Stomach smooth muscle (tissue), 2 donors: ENCODE results near the gene TLE4.
"Not testable (repeated sequence)": the region's sequence is repeated elsewhere in the genome, so short reads cannot be mapped to it uniquely, and the experiment has no call there.

ENCODE experiments used
- H3K27ac ChIP-seq: one replicate; pipeline ENCODE4 v1.7.0; 2013; ENCODE audit warnings: mild to moderate bottlenecking, low read length, inconsistent platforms
- H3K27me3 ChIP-seq, 2 donors: one replicate each; pipeline ENCODE4 v1.7.0; 2013; ENCODE audit warnings: low read length in 2 of 2; ENCODE audit not compliant: insufficient read depth in 2 of 2, control insufficient read depth in 1 of 2
- H3K36me3 ChIP-seq, 2 donors: one replicate each; pipeline ENCODE4 v1.7.0; 2013; ENCODE audit warnings: low read length in 2 of 2; ENCODE audit not compliant: control insufficient read depth in 2 of 2, insufficient read depth in 2 of 2
- H3K4me1 ChIP-seq: one replicate; pipeline ENCODE4 v1.7.0; 2013; ENCODE audit warnings: low read length; ENCODE audit not compliant: control insufficient read depth, insufficient read depth
- H3K4me3 ChIP-seq, 2 donors: one replicate each; pipeline ENCODE4 v1.7.0; 2013; ENCODE audit warnings: low read length in 2 of 2
- H3K9ac ChIP-seq, 2 donors: one replicate each; pipeline ENCODE4 v1.7.0; 2013; ENCODE audit warnings: low read length in 2 of 2, mild to moderate bottlenecking in 1 of 2
- H3K9me3 ChIP-seq, 2 donors: one replicate each; pipeline ENCODE4 v1.7.0; 2013; ENCODE audit warnings: low read length in 2 of 2; ENCODE audit not compliant: control insufficient read depth in 2 of 2
- donor health status: healthy.
- donor health status: Pancreatic carcinoma.

TLE4 gene

GRCh38 chr9:79638806-79639205 lies 67.0 kb downstream of the TLE4 start:
- peaks cover 0 to 5% of the 10 kb centered on the region in 2 donors for H3K36me3 ChIP-seq
- no peak overlapping the region for H3K9ac ChIP-seq
- H3K4me1 ChIP-seq, result no peaks in the 10 kb centered on the region
- no peaks in the 10 kb centered on the region for H3K9me3 ChIP-seq
- H3K27ac ChIP-seq, result no peak overlapping the region
- H3K4me3 ChIP-seq, result no peak overlapping the region
- no peaks in the 10 kb centered on the region for H3K27me3 ChIP-seq

GRCh38 chr9:79639354-79639753 lies 67.6 kb downstream of the TLE4 start:
- Histone ChIP-seq H3K36me3 (peaks cover under 1 to 6% of the 10 kb centered on the region in 2 donors), H3K27ac (no peak overlapping the region), H3K27me3 (no peaks in the 10 kb centered on the region), H3K9me3 (no peaks in the 10 kb centered on the region), H3K4me1 (no peaks in the 10 kb centered on the region), H3K4me3 (no peak overlapping the region), H3K9ac (no peak overlapping the region)

GRCh38 chr9:79640067-79640466 lies 68.3 kb downstream of the TLE4 start:
- H3K9me3 ChIP-seq, H3K27me3 ChIP-seq, H3K27ac ChIP-seq, H3K4me3 ChIP-seq, H3K9ac ChIP-seq, H3K4me1 ChIP-seq: not testable (repeated sequence)
- peaks cover 4 to 10% of the 10 kb centered on the region in 2 donors for H3K36me3 ChIP-seq

GRCh38 chr9:79641070-79641469 lies 69.3 kb downstream of the TLE4 start:
- Histone ChIP-seq H3K4me3 (no peak overlapping the region), H3K27me3 (no peaks in the 10 kb centered on the region), H3K27ac (no peak overlapping the region), H3K36me3 (peaks cover 4 to 10% of the 10 kb centered on the region in 2 donors), H3K4me1 (no peaks in the 10 kb centered on the region), H3K9ac (no peak overlapping the region), H3K9me3 (no peaks in the 10 kb centered on the region)

- Histone ChIP-seq H3K27ac (no peak overlapping the region), H3K4me1 (no peaks in the 10 kb centered on the region), H3K36me3 (peaks cover 4 to 5% of the 10 kb centered on the region in 2 donors), H3K27me3 (no peaks in the 10 kb centered on the region), H3K9me3 (no peaks in the 10 kb centered on the region), H3K9ac (no peak overlapping the region), H3K4me3 (no peak overlapping the region)
Observed at GRCh38 chr9:79642671-79643070, 70.9 kb downstream of the TLE4 start.

- Histone ChIP-seq H3K4me1 (no peaks in the 10 kb centered on the region), H3K27me3 (no peaks in the 10 kb centered on the region), H3K9me3 (no peaks in the 10 kb centered on the region), H3K36me3 (peaks cover 5 to 6% of the 10 kb centered on the region in 2 donors), H3K4me3 (no peak overlapping the region), H3K9ac (no peak overlapping the region), H3K27ac (no peak overlapping the region)
Observed at GRCh38 chr9:79644048-79644447, 72.3 kb downstream of the TLE4 start.

GRCh38 chr9:79644601-79645000 lies 72.8 kb downstream of the TLE4 start:
- no peak overlapping the region for H3K9ac ChIP-seq
- H3K4me1 ChIP-seq, result no peaks in the 10 kb centered on the region
- H3K27ac ChIP-seq, result no peak overlapping the region
- no peaks in the 10 kb centered on the region for H3K9me3 ChIP-seq
- H3K4me3 ChIP-seq, result no peak overlapping the region
- peaks cover 5 to 6% of the 10 kb centered on the region in 2 donors for H3K36me3 ChIP-seq
- no peaks in the 10 kb centered on the region for H3K27me3 ChIP-seq

- no peaks in the 10 kb centered on the region for H3K27me3 ChIP-seq
- no peak overlapping the region for H3K9ac ChIP-seq
- H3K9me3 ChIP-seq, result no peaks in the 10 kb centered on the region
- H3K4me3 ChIP-seq, result no peak overlapping the region
- H3K4me1 ChIP-seq, result no peaks in the 10 kb centered on the region
- H3K27ac ChIP-seq, result no peak overlapping the region
- peaks cover 5 to 6% of the 10 kb centered on the region in 2 donors for H3K36me3 ChIP-seq
Observed at GRCh38 chr9:79645110-79645509, 73.3 kb downstream of the TLE4 start.

- H3K27me3 ChIP-seq, result no peaks in the 10 kb centered on the region
- no peaks in the 10 kb centered on the region for H3K9me3 ChIP-seq
- H3K27ac ChIP-seq, result no peak overlapping the region
- no peak overlapping the region for H3K4me3 ChIP-seq
- H3K4me1 ChIP-seq, result no peaks in the 10 kb centered on the region
- H3K36me3 ChIP-seq, result peaks cover 5 to 6% of the 10 kb centered on the region in 2 donors
- no peak overlapping the region for H3K9ac ChIP-seq
Observed at GRCh38 chr9:79646096-79646495, 74.3 kb downstream of the TLE4 start.

GRCh38 chr9:79651251-79651795 lies 79.6 kb downstream of the TLE4 start:
- H3K36me3 ChIP-seq, result peaks cover 0 to 6% of the 10 kb centered on the region in 2 donors
- no peak overlapping the region for H3K9ac ChIP-seq
- no peak overlapping the region for H3K4me3 ChIP-seq
- no peak overlapping the region for H3K27ac ChIP-seq
- H3K9me3 ChIP-seq, result no peaks in the 10 kb centered on the region
- H3K27me3 ChIP-seq, result no peaks in the 10 kb centered on the region
- H3K4me1 ChIP-seq, result peaks cover 5% of the 10 kb centered on the region

- Histone ChIP-seq H3K27me3 (no peaks in the 10 kb centered on the region), H3K36me3 (peaks cover 0 to 6% of the 10 kb centered on the region in 2 donors), H3K4me1 (peaks cover 6% of the 10 kb centered on the region)
Observed at GRCh38 chr9:79652598-79652997, 80.8 kb downstream of the TLE4 start.

More at GRCh38 chr9:79652598-79652997, 80.8 kb downstream of the TLE4 start:
- Histone ChIP-seq H3K4me3 (no peak overlapping the region), H3K9ac (no peak overlapping the region), H3K9me3 (no peaks in the 10 kb centered on the region), H3K27ac (no peak overlapping the region)
